GM23338 (cell line): ENCODE measurements around the gene CYP3A5. TPM values are rescaled to one million over a fixed set of nuclear protein-coding genes. Genes with fewer than 3 reads are reported as not detected.
A peak's percentile ranks its signal among the peaks of the same experiment; 100 is the strongest.

Source experiments
- ATAC-seq: fragments of 200-7000 bp; cut with Tn5 transposase; 3 replicates; pipeline ENCODE4 v1.9.1; 2020
- DNase-seq: peaks from one replicate; pipeline ENCODE4 v3.0.0-alpha.2; 2015; ENCODE audit warnings: low spot score
- H2AFZ ChIP-seq: fragments of 200-600 bp; sonication (generic); 2 replicates; pipeline ENCODE4 v1.8.0; 2016; ENCODE audit warnings: antibody characterized with exemption, mild to moderate bottlenecking, moderate library complexity
- H3F3A ChIP-seq: fragments of 200-600 bp; sonication (generic); replicated peaks from 2 replicates; pipeline ENCODE4 v1.8.0; 2017; ENCODE audit warnings: antibody characterized with exemption, mixed run types, low read depth
- H3K27ac ChIP-seq: fragments of 200-600 bp; sonication (generic); 2 replicates; pipeline ENCODE4 v1.6.1; 2016; ENCODE audit warnings: low read depth
- H3K27me3 ChIP-seq: fragments of 200-600 bp; sonication (generic); 2 replicates; pipeline ENCODE4 v1.8.0; 2016; ENCODE audit warnings: mild to moderate bottlenecking, mixed run types, moderate library complexity; ENCODE audit not compliant: insufficient read depth
- H3K36me3 ChIP-seq: fragments of 200-600 bp; sonication (generic); 2 replicates; pipeline ENCODE4 v1.8.0; 2016; ENCODE audit warnings: mild to moderate bottlenecking; ENCODE audit not compliant: insufficient read depth
- H3K4me1 ChIP-seq: fragments of 200-600 bp; sonication (generic); 2 replicates; pipeline ENCODE4 v1.8.0; 2016; ENCODE audit warnings: mild to moderate bottlenecking, moderate library complexity; ENCODE audit not compliant: insufficient read depth
- H3K4me2 ChIP-seq: fragments of 200-600 bp; sonication (generic); 2 replicates; pipeline ENCODE4 v1.7.1; 2017; ENCODE audit warnings: mixed run types
- H3K4me3 ChIP-seq: fragments of 200-600 bp; sonication (generic); 2 replicates; pipeline ENCODE4 v1.6.1; 2016; ENCODE audit warnings: mixed run types
- H3K79me2 ChIP-seq: fragments of 200-600 bp; sonication (generic); replicated peaks from 2 replicates; pipeline ENCODE4 v1.8.0; 2017; ENCODE audit warnings: mild to moderate bottlenecking; ENCODE audit not compliant: insufficient read depth
- H3K9me2 ChIP-seq: fragments of 200-600 bp; sonication (generic); 2 replicates; pipeline ENCODE4 v1.8.0; 2017; ENCODE audit not compliant: insufficient read depth
- H4K20me1 ChIP-seq: fragments of 200-600 bp; sonication (generic); replicated peaks from 2 replicates; pipeline ENCODE4 v1.8.0; 2017; ENCODE audit warnings: mild to moderate bottlenecking; ENCODE audit not compliant: insufficient read depth
- H3K27ac Mint-ChIP-seq: 2 replicates; pipeline ENCODE4 v1.8.0; 2020; ENCODE audit warnings: inconsistent platforms, mild to moderate bottlenecking, moderate library complexity, mixed read lengths
- H3K27me3 Mint-ChIP-seq: 3 replicates; pipeline ENCODE4 v1.8.0; 2022; ENCODE audit warnings: low read depth, mild to moderate bottlenecking, moderate library complexity, mixed read lengths, inconsistent platforms; ENCODE audit not compliant: insufficient read depth, poor library complexity
- H3K36me3 Mint-ChIP-seq: 3 replicates; pipeline ENCODE4 v1.8.0; 2021; ENCODE audit warnings: low read depth, mild to moderate bottlenecking, inconsistent platforms, moderate library complexity, mixed read lengths
- H3K4me1 Mint-ChIP-seq: 3 replicates; pipeline ENCODE4 v1.8.0; 2020; ENCODE audit warnings: mild to moderate bottlenecking, inconsistent platforms, mixed read lengths
- H3K4me3 Mint-ChIP-seq: 3 replicates; pipeline ENCODE4 v1.8.0; 2021; ENCODE audit warnings: moderate library complexity, mild to moderate bottlenecking, inconsistent platforms, mixed read lengths
- H3K9me3 Mint-ChIP-seq: 3 replicates; pipeline ENCODE4 v1.8.0; 2020; ENCODE audit warnings: moderate library complexity, mild to moderate bottlenecking, inconsistent platforms, mixed read lengths
- CTCF ChIP-seq, 2 experiments: fragments of 200-600 bp in 1 of 2; sonication (generic) in 1 of 2; conservative IDR thresholded peaks; 2 replicates each; pipeline versions ENCODE4 v1.5.1 to v1.6.1; 2016 to 2017; ENCODE audit warnings: antibody characterized with exemption in 2 of 2, low read depth in 2 of 2, mild to moderate bottlenecking in 2 of 2, moderate library complexity in 1 of 2
- ETS1 ChIP-seq: IDR thresholded peaks from 2 replicates; pipeline ENCODE4 v1.6.1; 2016; ENCODE audit warnings: antibody characterized with exemption
- EZH2 ChIP-seq: fragments of 200-600 bp; sonication (generic); IDR thresholded peaks from one replicate; pipeline ENCODE4 v1.8.0; 2017; ENCODE audit warnings: antibody characterized with exemption, mild to moderate bottlenecking, low read depth; ENCODE audit not compliant: unreplicated experiment
- JUNB ChIP-seq: IDR thresholded peaks from one replicate; pipeline ENCODE4 v1.6.1; 2016; ENCODE audit warnings: antibody characterized with exemption; ENCODE audit not compliant: unreplicated experiment
- POLR2AphosphoS5 ChIP-seq: IDR thresholded peaks from 2 replicates; pipeline ENCODE4 v1.6.1; 2016; ENCODE audit warnings: antibody characterized with exemption, low read depth
- ZNF114 ChIP-seq: fragments of 250-450 bp; sonication (Bioruptor Pico); IDR thresholded peaks from 2 replicates; pipeline ENCODE4 v1.5.0; 2020; ENCODE audit warnings: mild to moderate bottlenecking, moderate library complexity
- ZNF331 ChIP-seq: fragments of 250-450 bp; sonication (Bioruptor Pico); IDR thresholded peaks from 2 replicates; pipeline ENCODE4 v1.5.0; 2020; ENCODE audit warnings: low read depth, mild to moderate bottlenecking, moderate library complexity
- ZNF462 ChIP-seq: fragments of 250-450 bp; sonication (Bioruptor Pico); IDR thresholded peaks from 2 replicates; pipeline ENCODE4 v1.5.0; 2020; ENCODE audit warnings: mild to moderate bottlenecking, moderate library complexity
- polyA plus RNA-seq: library from polyadenylated mRNA; unstranded; fragments of >200 nt; fragmentation: Nextera tagmentation; extraction: Ambion mirVana; gene quantifications from 2 replicates; pipeline ENCODE4 v1.2.1, GENCODE V29; 2016
- total RNA-seq: library from RNA; depleted of rRNA; stranded (reverse); fragments of >200 nt; shearing (Covaris generic); gene quantifications from 2 replicates; pipeline ENCODE4 v1.2.3, GENCODE V29; 2014

CYP3A5 gene
- total and polyA plus RNA-seq, 2 experiments from 2014 or later, result 1.2 TPM; not detected in 1

GRCh38 chr7:99674995-99675742 lies 4.6 kb downstream of the CYP3A5 start:
- H3K4me1 ChIP-seq, result peaks cover 6% of the 10 kb centered on the region; the same call in 1 of the 2 replicates
- H3K4me2 ChIP-seq, result no peak overlapping the region
- no peaks in the 10 kb centered on the region for H3K36me3 ChIP-seq
- no peaks in the 10 kb centered on the region for H3K27me3 ChIP-seq
- no peaks in the 10 kb centered on the region for H3K9me2 ChIP-seq
- no peak for TF ChIP-seq JUNB
- TF ChIP-seq EZH2, result no peak
- TF ChIP-seq CTCF (conservative IDR thresholded peaks at IDR 0.05; ENCODE audit: low read depth in 2 of 2), result no peak
- no peak for TF ChIP-seq ZNF114 (CRISPR knock-in tag)
- TF ChIP-seq POLR2AphosphoS5, result no peak
- no peak for TF ChIP-seq ZNF462 (CRISPR knock-in tag)
- TF ChIP-seq ETS1, result no peak
- no peak for TF ChIP-seq ZNF331 (CRISPR knock-in tag)
- H4K20me1 ChIP-seq, result no peaks in the 10 kb centered on the region
- H3F3A ChIP-seq, result no peaks in the 10 kb centered on the region
- Mint-ChIP-seq H3K27me3 (peaks cover 4% of the 10 kb centered on the region), H3K4me1 (peaks cover 14% of the 10 kb centered on the region), H3K27ac (no peak overlapping the region), H3K9me3 (no peaks in the 10 kb centered on the region), H3K4me3 (no peak overlapping the region), H3K36me3 (no peaks in the 10 kb centered on the region; the same call in 2 of the 3 replicates)
- DNase-seq (peak; percentile 5), ATAC-seq (no peak)
- H3K27ac ChIP-seq, result 0 out of 2 replicates have a peak overlapping the region, but pooled peaks have one; percentile 57
- H2AFZ ChIP-seq, result no peak overlapping the region
- no peak overlapping the region for H3K4me3 ChIP-seq
- no peaks in the 10 kb centered on the region for H3K79me2 ChIP-seq
